ENCODE measurements around the gene MTA2.

GRCh38 chr11:62577046-62577714 is 24.5 kb downstream of the MTA2 start:
- no peak for TF ChIP-seq CTCF (IDR thresholded peaks at IDR 0.05)
- TF ChIP-seq POLR2A (IDR thresholded peaks at IDR 0.05) = no peak
